DOHH2 (cell line): ENCODE results near the gene FAM234A.

ENCODE experiments used
- CTCF ChIP-seq: fragments of 200-600 bp; sonication (generic); IDR thresholded peaks from one replicate; pipeline ENCODE4 v1.5.1; 2014; ENCODE audit warnings: antibody characterized with exemption, mild to moderate bottlenecking, low read depth, low read length; ENCODE audit not compliant: poor library complexity, severe bottlenecking
- EZH2phosphoT487 ChIP-seq: fragments of 200-600 bp; sonication (generic); IDR thresholded peaks from 2 replicates; pipeline ENCODE4 v1.6.1; 2017; ENCODE audit warnings: borderline replicate concordance, mild to moderate bottlenecking, antibody characterized with exemption, low read length, moderate library complexity, mixed read lengths

GRCh38 chr16:303760-304505, 69.3 kb downstream of the FAM234A start:
- TF ChIP-seq CTCF (no peak), EZH2phosphoT487 (no peak)
